Measurements from ENCODE around the gene CNTN5.

CNTN5 gene

GRCh38 chr11:100031973-100032372 lies 1011.2 kb downstream of the CNTN5 start:
- TF ChIP-seq POU6F1 (CRISPR knock-in tag; IDR thresholded peaks at IDR 0.05; ENCODE audit: borderline replicate concordance, low read depth) (no peak), ZNF565 (CRISPR knock-in tag; conservative IDR thresholded peaks at IDR 0.05; ENCODE audit: low read depth) (no peak), ISL1 (CRISPR knock-in tag; IDR thresholded peaks at IDR 0.05) (no peak), OSR1 (CRISPR knock-in tag; IDR thresholded peaks at IDR 0.05) (no peak), ESRRG (CRISPR knock-in tag; IDR thresholded peaks at IDR 0.05) (no peak), GLIS3 (CRISPR knock-in tag; IDR thresholded peaks at IDR 0.05) (no peak), CSRNP3 (CRISPR knock-in tag; IDR thresholded peaks at IDR 0.05) (no peak), ZNF70 (CRISPR knock-in tag; IDR thresholded peaks at IDR 0.05) (no peak), TOX (CRISPR knock-in tag; IDR thresholded peaks at IDR 0.05; ENCODE audit: borderline replicate concordance) (no peak), PPARA (CRISPR knock-in tag; IDR thresholded peaks at IDR 0.05; ENCODE audit: borderline replicate concordance) (no peak), TCF4 (CRISPR knock-in tag; IDR thresholded peaks at IDR 0.05; ENCODE audit: borderline replicate concordance) (no peak), RARB (CRISPR knock-in tag; IDR thresholded peaks at IDR 0.05) (no peak), ARNTL (CRISPR knock-in tag; IDR thresholded peaks at IDR 0.05; ENCODE audit: borderline replicate concordance, low read depth) (no peak), ZFP3 (CRISPR knock-in tag; IDR thresholded peaks at IDR 0.05) (no peak), CREB5 (CRISPR knock-in tag; IDR thresholded peaks at IDR 0.05; ENCODE audit: low read depth) (no peak), ZFP30 (CRISPR knock-in tag; IDR thresholded peaks at IDR 0.05) (no peak), CSDC2 (CRISPR knock-in tag; IDR thresholded peaks at IDR 0.05) (no peak), TSHZ2 (CRISPR knock-in tag; IDR thresholded peaks at IDR 0.05) (no peak), PATZ1 (CRISPR knock-in tag; IDR thresholded peaks at IDR 0.05; ENCODE audit: borderline replicate concordance) (no peak), BACH2 (CRISPR knock-in tag; IDR thresholded peaks at IDR 0.05; ENCODE audit: borderline replicate concordance) (no peak)
- ATAC-seq: no peak

GRCh38 chr11:100061006-100061405 lies 1040.3 kb downstream of the CNTN5 start:
- no peak for TF ChIP-seq ZNF565 (CRISPR knock-in tag; conservative IDR thresholded peaks at IDR 0.05; ENCODE audit: low read depth)
- TF ChIP-seq PPARA (CRISPR knock-in tag; IDR thresholded peaks at IDR 0.05; ENCODE audit: borderline replicate concordance): no peak
- no peak for TF ChIP-seq ISL1 (CRISPR knock-in tag; IDR thresholded peaks at IDR 0.05)
- TF ChIP-seq RARB (CRISPR knock-in tag; IDR thresholded peaks at IDR 0.05): no peak
- TF ChIP-seq ZFP3 (CRISPR knock-in tag; IDR thresholded peaks at IDR 0.05): no peak
- TF ChIP-seq TOX (CRISPR knock-in tag; IDR thresholded peaks at IDR 0.05; ENCODE audit: borderline replicate concordance): no peak
- TF ChIP-seq BACH2 (CRISPR knock-in tag; IDR thresholded peaks at IDR 0.05; ENCODE audit: borderline replicate concordance): no peak
- no peak for TF ChIP-seq ZNF70 (CRISPR knock-in tag; IDR thresholded peaks at IDR 0.05)
- TF ChIP-seq TCF4 (CRISPR knock-in tag; IDR thresholded peaks at IDR 0.05; ENCODE audit: borderline replicate concordance): no peak
- TF ChIP-seq ZC3H10 (CRISPR knock-in tag; IDR thresholded peaks at IDR 0.05): no peak
- no peak for TF ChIP-seq ARNTL (CRISPR knock-in tag; IDR thresholded peaks at IDR 0.05; ENCODE audit: borderline replicate concordance, low read depth)
- no peak for TF ChIP-seq GLIS3 (CRISPR knock-in tag; IDR thresholded peaks at IDR 0.05)
- TF ChIP-seq ZNF8 (CRISPR knock-in tag; IDR thresholded peaks at IDR 0.05): no peak
- no peak for TF ChIP-seq CSRNP3 (CRISPR knock-in tag; IDR thresholded peaks at IDR 0.05)
- TF ChIP-seq CSDC2 (CRISPR knock-in tag; IDR thresholded peaks at IDR 0.05): no peak
- TF ChIP-seq OSR1 (CRISPR knock-in tag; IDR thresholded peaks at IDR 0.05): no peak
- no peak for TF ChIP-seq ZFP30 (CRISPR knock-in tag; IDR thresholded peaks at IDR 0.05)
- TF ChIP-seq CREB5 (CRISPR knock-in tag; IDR thresholded peaks at IDR 0.05; ENCODE audit: low read depth): no peak
- TF ChIP-seq PATZ1 (CRISPR knock-in tag; IDR thresholded peaks at IDR 0.05; ENCODE audit: borderline replicate concordance): no peak
- no peak for ATAC-seq

Measured in SK-N-SH treated with all-trans-retinoic acid at 6 μM for 48 hours (cell line).